ENCODE measurements around the gene HSPG2. TPM values are rescaled to one million over a fixed set of nuclear protein-coding genes. Genes with fewer than 3 reads are reported as not detected.
"Not testable (repeated sequence)": the region's sequence is repeated elsewhere in the genome, so short reads cannot be mapped to it uniquely, and the experiment has no call there.

The HSPG2 gene
- total RNA-seq, 1 donor from 2014 or later = 152 TPM

DNA sequence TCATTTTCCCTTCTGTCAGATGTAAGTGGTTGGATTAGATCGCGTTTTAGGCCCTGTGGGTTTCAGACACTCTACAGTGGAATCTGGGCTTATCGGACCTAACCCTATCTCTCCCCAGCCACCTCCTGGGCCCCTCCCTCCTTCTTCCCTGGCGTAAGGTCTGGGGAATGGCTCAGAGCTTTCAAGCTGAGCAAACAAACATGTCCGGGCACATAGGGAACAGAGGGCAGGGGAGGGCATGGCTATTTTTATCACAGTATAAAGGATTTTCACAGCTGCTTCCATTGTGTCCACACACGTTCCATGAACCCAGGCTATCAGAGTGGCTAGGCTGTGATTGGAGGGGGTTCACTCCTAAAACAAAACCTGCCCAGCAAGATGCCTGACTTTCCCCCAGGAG, 37.6 kb upstream of the HSPG2 start:
- not testable (repeated sequence) for H3K27ac ChIP-seq (ENCODE audit: low read depth, low read length); H3K27me3 ChIP-seq (ENCODE audit: control insufficient read depth in 3 of 3, insufficient read depth in 3 of 3, low read length in 3 of 3); H3K9me3 ChIP-seq (ENCODE audit: control insufficient read depth in 3 of 3, low read length in 3 of 3); H3K4me1 ChIP-seq (ENCODE audit: control insufficient read depth in 3 of 3, insufficient read depth in 3 of 3, low read length in 3 of 3); H3K36me3 ChIP-seq (ENCODE audit: control insufficient read depth in 3 of 3, insufficient read depth in 3 of 3, low read length in 3 of 3); H3K9ac ChIP-seq (ENCODE audit: low read depth in 1 of 3, low read length in 3 of 3); H3K4me3 ChIP-seq (ENCODE audit: low read length in 3 of 3)

DNA sequence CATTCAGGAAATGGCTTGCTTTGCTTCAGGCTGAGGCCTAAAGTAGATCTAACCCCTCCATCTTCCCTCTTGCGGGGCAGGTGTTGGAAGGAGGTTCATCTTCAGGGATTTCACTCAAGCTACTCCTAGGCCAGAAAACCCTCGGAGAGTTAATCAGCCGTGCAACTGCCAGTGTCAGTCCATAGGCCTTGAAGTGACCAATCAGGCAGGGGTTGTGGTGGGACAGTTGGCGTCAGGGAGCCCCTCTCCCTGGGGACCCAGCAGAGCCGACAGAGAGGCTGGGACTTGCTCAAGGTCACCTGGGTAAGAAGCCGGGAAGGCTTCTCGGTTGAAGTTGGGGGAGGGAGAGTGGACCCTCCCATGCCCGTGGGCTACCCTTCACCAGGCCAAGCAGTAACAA, 36.8 kb upstream of the HSPG2 start:
- not testable (repeated sequence) for H3K27ac ChIP-seq (ENCODE audit: low read depth, low read length); H3K4me1 ChIP-seq (ENCODE audit: control insufficient read depth in 3 of 3, insufficient read depth in 3 of 3, low read length in 3 of 3); H3K9ac ChIP-seq (ENCODE audit: low read depth in 1 of 3, low read length in 3 of 3); H3K36me3 ChIP-seq (ENCODE audit: control insufficient read depth in 3 of 3, insufficient read depth in 3 of 3, low read length in 3 of 3); H3K9me3 ChIP-seq (ENCODE audit: control insufficient read depth in 3 of 3, low read length in 3 of 3); H3K4me3 ChIP-seq (ENCODE audit: low read length in 3 of 3); H3K27me3 ChIP-seq (ENCODE audit: control insufficient read depth in 3 of 3, insufficient read depth in 3 of 3, low read length in 3 of 3)

DNA sequence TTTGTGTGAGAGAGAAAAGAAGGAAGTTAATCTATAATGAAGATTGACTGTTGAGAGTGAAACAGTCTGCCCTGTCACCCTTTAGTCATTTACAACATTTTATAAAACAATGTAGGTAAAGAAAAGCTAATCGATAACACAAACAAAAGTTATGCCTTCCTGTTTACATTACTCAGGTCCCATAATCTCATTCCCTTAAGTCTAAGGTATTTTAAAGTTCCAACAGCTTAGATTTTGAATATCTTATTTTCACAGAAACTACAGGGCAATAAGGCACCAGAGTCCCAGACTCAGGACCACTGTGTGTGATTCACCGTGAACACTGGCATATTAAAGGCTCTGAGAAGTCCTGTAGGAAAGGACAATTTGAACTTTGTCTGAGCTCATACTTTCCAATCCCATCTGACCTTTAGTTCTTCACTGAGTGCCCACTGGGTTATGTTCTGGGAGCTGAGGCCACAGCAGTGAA, 35.9 kb upstream of the HSPG2 start:
- H3K4me1 ChIP-seq (ENCODE audit: control insufficient read depth in 3 of 3, insufficient read depth in 3 of 3, low read length in 3 of 3); H3K36me3 ChIP-seq (ENCODE audit: control insufficient read depth in 3 of 3, insufficient read depth in 3 of 3, low read length in 3 of 3); H3K27ac ChIP-seq (ENCODE audit: low read depth, low read length); H3K4me3 ChIP-seq (ENCODE audit: low read length in 3 of 3); H3K9me3 ChIP-seq (ENCODE audit: control insufficient read depth in 3 of 3, low read length in 3 of 3); H3K27me3 ChIP-seq (ENCODE audit: control insufficient read depth in 3 of 3, insufficient read depth in 3 of 3, low read length in 3 of 3); H3K9ac ChIP-seq (ENCODE audit: low read depth in 1 of 3, low read length in 3 of 3): not testable (repeated sequence)

DNA sequence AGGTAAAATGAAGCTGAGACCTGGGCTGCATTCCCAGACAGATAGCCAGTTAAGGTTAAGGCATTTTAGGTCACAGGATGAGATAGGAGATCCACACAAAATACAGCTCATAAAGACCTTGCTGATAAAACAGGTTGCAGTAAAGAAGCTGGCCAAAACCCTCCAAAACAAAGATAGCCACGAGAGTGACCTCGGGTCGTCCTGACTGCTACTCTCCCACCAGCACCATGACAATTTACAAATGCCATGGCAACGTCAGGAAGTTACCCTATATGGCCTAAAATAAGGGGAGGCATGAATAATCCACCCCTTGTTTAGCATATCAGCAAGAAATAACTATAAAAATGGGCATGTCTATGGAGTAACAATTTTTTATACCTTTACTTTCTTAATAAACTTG, 33.4 kb upstream of the HSPG2 start:
- not testable (repeated sequence) for H3K27ac ChIP-seq (ENCODE audit: low read depth, low read length); H3K4me1 ChIP-seq (ENCODE audit: control insufficient read depth in 3 of 3, insufficient read depth in 3 of 3, low read length in 3 of 3); H3K9ac ChIP-seq (ENCODE audit: low read depth in 1 of 3, low read length in 3 of 3); H3K27me3 ChIP-seq (ENCODE audit: control insufficient read depth in 3 of 3, insufficient read depth in 3 of 3, low read length in 3 of 3); H3K4me3 ChIP-seq (ENCODE audit: low read length in 3 of 3); H3K9me3 ChIP-seq (ENCODE audit: control insufficient read depth in 3 of 3, low read length in 3 of 3); H3K36me3 ChIP-seq (ENCODE audit: control insufficient read depth in 3 of 3, insufficient read depth in 3 of 3, low read length in 3 of 3)

DNA sequence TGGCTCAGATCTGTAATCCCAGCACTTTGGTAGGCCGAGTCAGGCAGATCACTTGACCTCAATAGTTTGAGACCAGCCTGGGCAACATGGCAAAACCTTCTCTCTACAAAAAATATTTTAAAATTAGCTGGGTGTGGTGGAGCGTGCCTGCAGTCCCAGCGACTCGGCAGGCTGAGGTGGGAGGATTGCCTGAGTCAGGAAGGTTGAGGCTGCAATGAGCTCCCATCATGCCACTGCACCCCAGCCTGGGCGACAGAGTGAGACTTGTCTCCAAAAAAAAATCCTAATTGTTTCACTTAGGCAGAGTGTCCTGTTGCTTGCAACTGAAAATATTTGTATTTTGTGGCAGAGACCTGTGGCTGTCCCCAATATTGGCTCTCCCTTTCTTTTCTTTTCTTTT, 32.0 kb upstream of the HSPG2 start:
- H3K36me3 ChIP-seq (ENCODE audit: control insufficient read depth in 3 of 3, insufficient read depth in 3 of 3, low read length in 3 of 3); H3K9me3 ChIP-seq (ENCODE audit: control insufficient read depth in 3 of 3, low read length in 3 of 3); H3K27ac ChIP-seq (ENCODE audit: low read depth, low read length); H3K4me3 ChIP-seq (ENCODE audit: low read length in 3 of 3); H3K27me3 ChIP-seq (ENCODE audit: control insufficient read depth in 3 of 3, insufficient read depth in 3 of 3, low read length in 3 of 3); H3K9ac ChIP-seq (ENCODE audit: low read depth in 1 of 3, low read length in 3 of 3); H3K4me1 ChIP-seq (ENCODE audit: control insufficient read depth in 3 of 3, insufficient read depth in 3 of 3, low read length in 3 of 3): not testable (repeated sequence)

DNA sequence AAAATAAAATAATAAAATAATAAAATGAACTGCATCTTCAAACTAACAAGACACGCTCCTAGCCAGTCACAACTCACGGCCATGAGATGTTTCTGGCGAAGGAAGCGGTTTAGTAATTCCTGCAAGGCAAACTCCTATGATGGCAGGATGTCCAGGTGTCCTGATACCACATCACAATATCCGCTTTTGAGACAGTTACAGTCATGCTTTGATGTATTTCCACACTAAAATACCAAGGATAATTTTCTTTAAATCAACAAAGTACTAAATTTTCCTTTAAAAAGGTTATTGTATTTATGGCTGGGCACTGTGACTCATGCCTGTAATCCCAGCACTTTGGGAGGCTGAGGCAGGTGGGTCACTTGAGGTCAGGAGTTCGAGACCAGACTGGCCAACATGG, 30.1 kb upstream of the HSPG2 start:
- not testable (repeated sequence) for H3K9ac ChIP-seq (ENCODE audit: low read depth in 1 of 3, low read length in 3 of 3); H3K4me3 ChIP-seq (ENCODE audit: low read length in 3 of 3); H3K9me3 ChIP-seq (ENCODE audit: control insufficient read depth in 3 of 3, low read length in 3 of 3); H3K27ac ChIP-seq (ENCODE audit: low read depth, low read length); H3K27me3 ChIP-seq (ENCODE audit: control insufficient read depth in 3 of 3, insufficient read depth in 3 of 3, low read length in 3 of 3); H3K36me3 ChIP-seq (ENCODE audit: control insufficient read depth in 3 of 3, insufficient read depth in 3 of 3, low read length in 3 of 3); H3K4me1 ChIP-seq (ENCODE audit: control insufficient read depth in 3 of 3, insufficient read depth in 3 of 3, low read length in 3 of 3)

DNA sequence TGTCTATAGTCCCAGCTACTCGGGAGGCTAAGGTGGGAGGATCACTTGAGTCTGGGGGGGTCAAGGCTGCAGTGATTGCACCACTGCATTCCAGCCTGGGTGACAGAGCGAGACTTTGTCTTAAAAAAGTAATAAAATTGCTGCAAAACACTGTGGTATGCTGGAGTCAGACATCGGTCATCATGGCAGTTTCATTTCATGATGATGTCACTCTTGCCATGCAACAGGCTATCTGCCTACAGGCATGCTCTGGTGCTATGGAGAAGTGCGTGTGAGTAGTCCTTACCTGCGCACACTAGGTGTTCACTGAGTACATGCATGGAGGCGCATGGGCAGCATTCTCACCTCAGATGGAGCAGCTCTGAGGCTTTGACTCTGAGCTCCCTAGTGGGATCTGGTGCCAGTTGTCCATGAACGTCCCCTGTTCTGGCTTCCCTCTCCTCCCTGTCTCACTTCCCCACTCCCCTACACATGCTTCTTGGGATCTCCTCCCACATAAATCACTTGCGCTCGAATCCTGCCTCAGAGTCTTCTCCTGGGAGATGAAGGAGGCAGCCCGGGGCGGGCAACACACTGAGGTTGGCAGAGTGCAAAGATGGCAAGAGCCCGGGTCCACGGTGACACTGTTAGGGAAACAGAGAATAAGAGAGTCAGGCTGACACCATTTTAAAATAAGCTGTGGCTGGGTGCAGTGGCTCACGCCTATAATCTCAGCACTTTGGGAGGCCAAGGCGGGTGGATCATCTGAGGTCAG, 29.3 kb upstream of the HSPG2 start:
- no peaks in the 10 kb centered on the region for H3K36me3 ChIP-seq (ENCODE audit: control insufficient read depth in 3 of 3, insufficient read depth in 3 of 3, low read length in 3 of 3)
- no peaks in the 10 kb centered on the region for H3K27me3 ChIP-seq (ENCODE audit: control insufficient read depth in 3 of 3, insufficient read depth in 3 of 3, low read length in 3 of 3)
- peak overlapping the region in 1 of 3 donors; percentile 3 for H3K9ac ChIP-seq (ENCODE audit: low read depth in 1 of 3, low read length in 3 of 3)
- no peak overlapping the region for H3K27ac ChIP-seq (ENCODE audit: low read depth, low read length)
- H3K4me1 ChIP-seq (ENCODE audit: control insufficient read depth in 3 of 3, insufficient read depth in 3 of 3, low read length in 3 of 3) = peaks cover 4 to 7% (median 5%) of the 10 kb centered on the region in 3 donors
- H3K4me3 ChIP-seq (ENCODE audit: low read length in 3 of 3) = no peak overlapping the region
- no peaks in the 10 kb centered on the region for H3K9me3 ChIP-seq (ENCODE audit: control insufficient read depth in 3 of 3, low read length in 3 of 3)

DNA sequence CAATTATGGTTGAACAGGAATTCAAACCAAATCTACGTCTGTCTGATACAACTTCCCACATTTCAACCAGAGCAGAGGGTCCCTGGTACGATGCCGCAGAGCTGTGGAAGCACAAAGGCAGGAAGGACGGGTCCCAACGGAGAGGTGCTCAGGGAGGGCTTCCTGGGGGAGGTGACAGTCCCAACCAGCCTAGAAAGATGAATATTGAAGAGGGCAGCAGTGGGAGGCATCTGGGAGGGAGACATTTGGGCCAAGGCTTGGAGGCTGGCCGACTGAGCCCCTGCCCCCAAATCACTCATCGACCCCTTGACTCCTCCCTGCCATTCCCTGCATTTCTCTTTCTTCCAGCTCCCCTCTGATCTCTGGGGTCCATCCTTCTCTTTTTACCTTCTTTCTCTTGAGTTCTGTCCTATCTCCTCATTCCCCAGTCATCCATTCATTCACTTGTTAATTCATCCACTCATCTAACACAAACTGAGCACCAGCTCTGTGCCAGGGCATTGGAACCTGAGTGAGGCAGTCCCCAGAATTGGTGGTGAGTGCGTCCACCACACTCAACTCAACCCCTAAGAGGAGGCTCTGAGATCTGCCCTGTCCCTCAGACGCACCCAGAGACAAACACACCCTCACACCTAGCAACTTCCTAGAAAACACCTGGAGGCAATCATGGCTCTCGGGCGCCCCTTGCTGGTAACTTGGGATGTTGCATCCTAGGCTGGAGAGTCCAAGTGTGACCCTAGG, 26.5 kb upstream of the HSPG2 start:
- no peak overlapping the region for H3K9ac ChIP-seq (ENCODE audit: low read depth in 1 of 3, low read length in 3 of 3)
- H3K4me1 ChIP-seq (ENCODE audit: control insufficient read depth in 3 of 3, insufficient read depth in 3 of 3, low read length in 3 of 3) = peaks cover 4 to 7% (median 5%) of the 10 kb centered on the region in 3 donors
- no peaks in the 10 kb centered on the region for H3K9me3 ChIP-seq (ENCODE audit: control insufficient read depth in 3 of 3, low read length in 3 of 3)
- no peaks in the 10 kb centered on the region for H3K27me3 ChIP-seq (ENCODE audit: control insufficient read depth in 3 of 3, insufficient read depth in 3 of 3, low read length in 3 of 3)
- no peak overlapping the region for H3K4me3 ChIP-seq (ENCODE audit: low read length in 3 of 3)
- H3K36me3 ChIP-seq (ENCODE audit: control insufficient read depth in 3 of 3, insufficient read depth in 3 of 3, low read length in 3 of 3) = no peaks in the 10 kb centered on the region
- no peak overlapping the region for H3K27ac ChIP-seq (ENCODE audit: low read depth, low read length)

DNA sequence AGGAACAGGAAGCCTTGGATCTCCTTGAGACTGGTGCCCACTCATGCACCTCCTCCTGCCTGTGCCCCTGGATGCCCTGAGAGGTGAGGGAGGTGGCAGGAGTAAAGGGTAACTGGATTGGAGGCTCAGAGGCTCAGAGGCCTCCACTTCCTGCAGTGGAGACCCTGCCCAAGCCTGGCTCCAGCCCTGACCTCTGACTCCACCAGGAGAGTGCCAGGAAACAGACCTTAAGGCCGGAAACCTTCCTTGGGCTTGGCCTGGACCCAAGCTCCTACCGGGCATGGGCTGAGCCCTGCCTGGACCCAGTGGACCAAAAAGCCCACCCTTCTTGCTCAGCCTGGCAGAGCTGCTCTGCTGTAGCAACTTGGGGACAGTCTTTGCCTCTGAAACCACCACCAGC, 24.7 kb upstream of the HSPG2 start:
- no peaks in the 10 kb centered on the region for H3K36me3 ChIP-seq (ENCODE audit: control insufficient read depth in 3 of 3, insufficient read depth in 3 of 3, low read length in 3 of 3)
- no peak overlapping the region for H3K4me3 ChIP-seq (ENCODE audit: low read length in 3 of 3)
- no peak overlapping the region for H3K9ac ChIP-seq (ENCODE audit: low read depth in 1 of 3, low read length in 3 of 3)
- no peaks in the 10 kb centered on the region for H3K9me3 ChIP-seq (ENCODE audit: control insufficient read depth in 3 of 3, low read length in 3 of 3)
- H3K4me1 ChIP-seq (ENCODE audit: control insufficient read depth in 3 of 3, insufficient read depth in 3 of 3, low read length in 3 of 3) = peaks cover 10 to 14% (median 12%) of the 10 kb centered on the region in 3 donors
- H3K27ac ChIP-seq (ENCODE audit: low read depth, low read length) = no peak overlapping the region
- no peaks in the 10 kb centered on the region for H3K27me3 ChIP-seq (ENCODE audit: control insufficient read depth in 3 of 3, insufficient read depth in 3 of 3, low read length in 3 of 3)

DNA sequence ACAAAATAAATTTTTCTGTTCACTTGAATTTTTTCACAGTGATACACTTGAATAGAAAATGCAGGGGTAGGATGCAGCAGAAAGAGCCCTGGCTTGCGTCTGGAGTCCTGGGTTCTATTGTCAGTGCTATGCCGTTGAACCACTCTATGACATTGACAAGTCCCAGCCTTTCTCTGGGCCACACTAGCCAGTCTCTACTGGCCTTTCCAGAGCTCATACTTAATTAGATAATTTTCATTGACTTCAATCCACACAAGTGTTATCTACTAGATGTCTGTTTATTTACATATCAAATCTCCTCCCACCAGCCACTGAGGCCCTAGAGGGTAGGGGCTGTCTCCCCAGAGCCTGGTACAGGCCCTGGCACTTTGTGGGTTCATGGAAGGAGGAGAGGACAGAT, 24.2 kb upstream of the HSPG2 start:
- no peak overlapping the region for H3K27ac ChIP-seq (ENCODE audit: low read depth, low read length)
- no peaks in the 10 kb centered on the region for H3K36me3 ChIP-seq (ENCODE audit: control insufficient read depth in 3 of 3, insufficient read depth in 3 of 3, low read length in 3 of 3)
- H3K4me1 ChIP-seq (ENCODE audit: control insufficient read depth in 3 of 3, insufficient read depth in 3 of 3, low read length in 3 of 3) = peaks cover 14 to 18% (median 16%) of the 10 kb centered on the region in 3 donors

More for the DNA sequence above, 24.2 kb upstream of the HSPG2 start:
- H3K4me3 ChIP-seq (ENCODE audit: low read length in 3 of 3) = no peak overlapping the region
- no peaks in the 10 kb centered on the region for H3K27me3 ChIP-seq (ENCODE audit: control insufficient read depth in 3 of 3, insufficient read depth in 3 of 3, low read length in 3 of 3)
- no peaks in the 10 kb centered on the region for H3K9me3 ChIP-seq (ENCODE audit: control insufficient read depth in 3 of 3, low read length in 3 of 3)
- H3K9ac ChIP-seq (ENCODE audit: low read depth in 1 of 3, low read length in 3 of 3) = no peak overlapping the region
